WI38 (cell line): ENCODE data around the gene ARHGEF4.

Experiments used
- H3K4me3 ChIP-seq: 2 replicates; pipeline ENCODE4 v1.5.1; 2011; ENCODE audit warnings: low read depth, mild to moderate bottlenecking, control low read depth, low read length
- CTCF ChIP-seq: IDR thresholded peaks from 2 replicates; pipeline ENCODE4 v1.5.1; 2012; ENCODE audit warnings: low read depth, mild to moderate bottlenecking, control low read depth, low read length

Gene ARHGEF4

GRCh38 chr2:131036696-131037397 lies 200.1 kb downstream of the ARHGEF4 start:
- no peak for TF ChIP-seq CTCF
- H3K4me3 ChIP-seq: no peak overlapping the region

- no peak for TF ChIP-seq CTCF
Observed at GRCh38 chr2:131037398-131038257, 200.9 kb downstream of the ARHGEF4 start.

GRCh38 chr2:131038258-131039100 lies 201.8 kb downstream of the ARHGEF4 start:
- no peak overlapping the region for H3K4me3 ChIP-seq
- no peak for TF ChIP-seq CTCF

More at GRCh38 chr2:131037398-131038257, 200.9 kb downstream of the ARHGEF4 start:
- no peak overlapping the region for H3K4me3 ChIP-seq

- no peak overlapping the region for H3K4me3 ChIP-seq
- TF ChIP-seq CTCF: no peak
Observed at GRCh38 chr2:131039101-131039440, 202.4 kb downstream of the ARHGEF4 start.

- TF ChIP-seq CTCF: no peak
Observed at GRCh38 chr2:131039535-131039907, 202.8 kb downstream of the ARHGEF4 start.

GRCh38 chr2:131039908-131040660 lies 203.4 kb downstream of the ARHGEF4 start:
- H3K4me3 ChIP-seq: no peak overlapping the region
- no peak for TF ChIP-seq CTCF

More at GRCh38 chr2:131039535-131039907, 202.8 kb downstream of the ARHGEF4 start:
- no peak overlapping the region for H3K4me3 ChIP-seq
